Limb (tissue), 2 donors: ENCODE measurements around the gene B4GALNT3.

Experiments used
- DNase-seq, 2 donors: peaks; one replicate each; pipeline ENCODE4 v3.0.0-alpha.2; 2016; ENCODE audit errors: extremely low spot score in 2 of 2

Gene B4GALNT3

DNA sequence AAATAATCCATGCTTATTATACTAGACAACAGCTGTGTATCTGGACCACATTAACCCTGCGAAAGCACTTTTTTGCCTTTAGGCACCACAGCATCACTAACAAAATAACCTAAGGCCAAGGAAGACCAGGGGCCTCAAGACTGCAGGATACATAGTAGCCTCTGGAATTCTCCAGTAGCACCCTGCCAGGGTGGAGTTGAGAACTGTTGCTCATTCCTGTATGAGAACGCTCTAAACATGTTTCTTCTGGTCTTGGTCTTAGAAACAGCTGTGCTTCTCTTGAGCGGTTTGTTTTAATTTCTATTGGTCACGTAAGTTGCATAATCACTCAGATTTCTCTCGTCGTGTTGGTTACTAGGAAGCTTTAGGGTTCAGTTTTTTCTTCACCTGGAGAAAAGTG is 7.9 kb downstream of the B4GALNT3 start:
- no peak for DNase-seq

DNA sequence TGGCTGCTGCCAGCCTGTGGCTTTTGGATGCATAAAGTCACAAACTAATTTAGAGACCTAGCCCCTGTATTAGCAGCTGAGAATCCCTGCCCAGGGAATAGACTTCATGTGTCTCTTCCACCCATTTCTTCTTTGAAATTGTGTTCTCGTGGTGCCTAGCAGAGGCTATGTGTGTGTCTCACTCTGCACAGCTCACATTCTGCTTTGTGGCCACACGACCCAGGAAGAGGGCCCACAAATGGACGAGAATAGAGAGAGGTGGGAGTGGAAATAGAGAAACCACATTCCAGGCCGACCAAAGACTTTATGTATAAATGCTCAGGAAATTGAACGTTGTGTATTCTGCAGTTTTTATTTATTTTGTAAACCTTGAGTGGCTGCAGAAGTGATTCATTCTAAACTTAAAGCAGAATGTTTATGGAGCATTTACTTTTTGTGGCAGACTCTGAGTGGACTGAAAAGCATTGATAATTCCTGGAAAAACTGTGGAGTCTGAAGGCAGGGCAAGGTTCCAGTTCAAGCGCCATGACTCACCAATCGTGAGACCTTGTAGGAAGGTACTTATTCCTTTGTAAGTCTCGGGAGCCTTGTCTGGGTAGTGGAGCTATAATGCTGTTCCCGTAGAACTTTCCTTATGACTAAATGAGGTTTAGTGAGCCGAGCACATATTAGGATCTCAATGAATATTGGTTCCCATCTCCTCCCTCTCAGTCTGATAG is 9.1 kb downstream of the B4GALNT3 start:
- no peak for DNase-seq

DNA sequence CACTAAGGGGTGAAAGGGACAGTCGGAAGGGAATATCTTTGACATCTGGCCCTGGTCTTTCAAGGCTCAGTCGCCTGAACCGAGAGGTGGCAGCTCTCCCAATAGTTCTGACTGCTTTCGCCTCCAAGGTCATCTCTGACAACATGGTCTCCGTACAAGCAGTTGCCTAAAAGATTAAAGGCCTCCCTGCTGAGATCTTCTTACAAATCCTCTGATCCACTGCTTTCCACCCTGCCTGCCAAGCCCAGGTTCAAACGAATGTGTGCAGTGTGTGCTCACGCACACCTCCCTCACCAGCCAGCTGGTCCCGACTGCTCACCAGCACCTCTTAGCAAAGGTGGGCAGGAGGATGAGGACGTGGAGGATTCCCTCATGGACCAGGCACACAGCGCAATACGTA is 10.4 kb downstream of the B4GALNT3 start:
- DNase-seq = no peak

DNA sequence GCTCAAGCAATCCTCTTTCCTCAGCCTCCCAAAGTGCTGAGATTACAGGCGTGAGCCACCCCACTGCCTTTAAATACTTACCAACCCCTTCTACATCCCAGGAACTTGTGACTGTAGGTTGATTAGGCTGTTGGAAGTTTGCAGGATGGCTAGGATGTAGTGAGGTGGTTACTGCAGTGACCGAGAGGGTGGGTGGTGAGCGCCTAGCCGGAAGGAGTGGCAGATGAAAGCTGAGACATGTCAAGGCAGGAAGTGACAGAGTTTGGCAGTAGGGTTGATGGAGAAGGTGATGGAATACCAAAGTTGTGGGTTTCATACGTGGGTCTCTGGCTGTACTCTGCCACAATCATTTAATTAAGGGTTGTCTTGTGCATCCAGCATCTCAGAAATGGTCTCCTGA is 13.5 kb downstream of the B4GALNT3 start:
- no peak for DNase-seq

DNA sequence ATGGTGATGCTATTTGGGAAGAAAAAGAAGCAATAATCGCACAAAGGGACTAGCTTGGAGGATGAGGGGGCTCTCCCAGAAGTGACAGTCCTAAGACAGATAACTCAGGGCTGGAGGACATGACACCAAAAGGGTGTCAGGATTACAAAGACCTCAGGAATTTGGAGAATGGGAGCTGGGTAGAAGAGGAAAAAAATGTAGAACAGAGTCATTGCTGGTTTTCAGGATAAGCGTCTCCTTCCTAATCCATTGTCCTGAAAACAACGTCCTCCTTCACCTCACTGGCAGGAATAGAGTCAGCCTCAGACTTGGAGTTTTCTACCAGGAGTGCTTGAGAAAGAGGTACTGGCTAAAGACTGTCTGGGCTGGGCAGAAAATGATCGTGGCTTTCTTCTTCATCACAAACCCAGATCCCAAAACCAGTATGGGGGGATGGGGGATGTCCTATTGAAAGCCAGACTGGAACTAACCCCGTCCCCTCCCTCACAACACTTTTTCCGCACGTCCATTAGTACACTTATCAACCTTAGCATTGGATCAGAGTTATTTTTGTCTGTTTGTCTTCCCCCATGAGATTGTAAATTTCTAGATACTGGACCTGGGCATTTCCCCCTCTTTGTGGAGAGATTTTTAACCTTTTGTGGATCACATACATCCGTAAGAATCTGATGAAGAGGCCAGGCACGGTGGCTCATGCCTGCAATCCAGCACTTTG is 14.3 kb downstream of the B4GALNT3 start:
- no peak for DNase-seq

DNA sequence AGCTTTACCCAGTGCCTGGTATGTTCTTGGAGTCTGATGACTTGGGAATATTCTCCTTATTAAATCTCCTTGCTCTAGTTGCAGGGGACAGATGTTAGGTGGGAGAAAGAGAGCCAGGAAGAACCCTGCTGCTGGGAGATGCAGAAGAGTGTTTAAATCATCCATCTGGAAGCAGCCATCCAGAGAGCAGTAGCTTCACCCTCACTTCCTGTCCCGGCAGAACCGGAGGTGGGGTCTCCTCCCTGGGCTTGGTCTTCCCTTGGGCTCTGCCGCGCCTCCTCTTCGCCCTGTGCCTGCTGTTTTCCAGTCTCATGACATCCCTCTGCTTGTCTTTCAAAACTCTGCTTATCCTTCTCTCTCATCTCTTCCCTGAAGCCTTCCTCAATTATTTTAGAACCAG is 15.5 kb downstream of the B4GALNT3 start:
- DNase-seq = no peak

DNA sequence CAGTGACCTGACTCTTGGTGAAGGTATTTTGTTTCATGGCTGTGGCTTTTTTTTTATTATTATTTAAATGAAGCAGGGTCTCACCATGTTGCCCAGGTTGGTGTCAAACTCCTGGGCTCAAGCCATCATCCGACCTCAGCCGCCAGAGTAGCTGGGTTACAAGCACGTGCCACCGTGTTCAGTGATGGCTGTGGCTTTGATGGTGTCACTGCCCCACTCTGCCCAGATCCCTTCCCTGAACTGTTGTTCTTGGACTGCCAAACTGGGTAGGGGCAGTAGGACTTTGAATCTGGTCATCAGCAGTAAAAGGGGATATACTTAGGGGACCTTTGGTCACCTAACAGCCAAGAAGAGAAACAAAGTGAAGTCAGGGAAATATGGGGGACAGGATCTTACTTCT is 19.4 kb downstream of the B4GALNT3 start:
- DNase-seq = no peak

DNA sequence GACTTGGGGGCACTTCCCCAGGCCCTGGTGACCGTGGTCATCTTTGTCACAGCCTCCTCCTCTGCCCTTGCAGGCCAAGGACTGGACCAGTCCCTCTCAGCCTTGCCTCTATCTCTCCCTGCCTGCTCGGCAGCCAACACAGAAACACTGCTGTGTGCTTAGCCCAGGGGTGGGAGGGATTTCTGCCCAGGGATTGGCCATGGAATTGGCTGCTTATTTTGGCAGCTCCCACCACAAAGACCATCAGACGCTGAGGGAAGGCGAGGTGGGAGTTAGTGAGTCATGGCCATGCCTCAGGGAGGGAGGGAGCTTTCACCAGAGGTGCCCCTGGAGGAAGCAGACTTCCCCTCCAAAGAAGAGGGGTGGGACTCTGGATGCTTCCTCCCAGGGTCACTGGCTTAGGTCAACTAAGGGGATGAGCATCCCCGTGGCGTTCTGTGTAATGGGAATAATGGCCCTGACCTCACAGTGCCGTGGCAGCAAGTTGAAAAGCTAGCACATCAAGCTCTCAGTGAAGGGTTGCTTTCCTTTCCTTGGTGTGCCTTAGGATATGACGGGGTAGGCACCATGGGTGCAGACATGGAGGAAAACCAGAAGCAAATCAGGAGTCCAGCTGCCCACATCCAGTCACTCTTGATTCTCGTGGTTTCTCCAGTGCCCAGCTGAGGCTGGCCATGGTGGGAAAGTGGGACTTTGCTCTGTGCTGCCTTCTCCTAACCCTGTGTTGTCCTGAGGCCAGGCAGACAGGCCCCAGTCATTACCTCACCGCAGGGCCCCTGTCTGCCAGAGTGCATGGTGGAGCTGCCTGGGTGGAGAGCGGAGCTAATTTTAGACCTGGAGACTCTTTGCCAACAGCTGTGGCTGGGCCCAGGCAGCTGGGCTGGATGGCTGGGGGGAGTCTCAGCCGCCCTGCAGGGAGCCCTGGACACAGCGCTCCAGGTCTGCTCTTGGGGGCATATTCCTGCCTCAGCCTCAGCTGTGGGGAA is 21.4 kb downstream of the B4GALNT3 start:
- peak; percentile 68 to 79 for DNase-seq

DNA sequence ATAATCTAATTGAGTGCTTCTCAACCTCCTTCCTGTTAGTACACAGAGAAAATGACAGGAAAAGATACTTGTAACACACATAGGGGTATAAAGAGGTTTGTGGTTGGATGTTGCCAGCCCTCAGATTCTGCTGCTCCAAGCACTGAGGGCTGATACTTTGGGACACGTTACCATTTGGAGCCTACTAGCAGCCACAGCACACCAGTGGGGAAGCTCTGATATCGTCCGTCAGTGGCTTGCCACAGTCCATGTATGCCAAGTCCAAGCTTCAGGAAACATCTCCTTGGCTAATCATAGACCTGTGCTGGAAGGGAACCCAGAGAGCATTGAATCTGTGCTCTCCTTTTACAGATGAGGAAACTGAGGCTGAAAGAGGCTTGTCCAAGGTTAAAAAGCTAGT is 22.3 kb downstream of the B4GALNT3 start:
- DNase-seq = no peak

DNA sequence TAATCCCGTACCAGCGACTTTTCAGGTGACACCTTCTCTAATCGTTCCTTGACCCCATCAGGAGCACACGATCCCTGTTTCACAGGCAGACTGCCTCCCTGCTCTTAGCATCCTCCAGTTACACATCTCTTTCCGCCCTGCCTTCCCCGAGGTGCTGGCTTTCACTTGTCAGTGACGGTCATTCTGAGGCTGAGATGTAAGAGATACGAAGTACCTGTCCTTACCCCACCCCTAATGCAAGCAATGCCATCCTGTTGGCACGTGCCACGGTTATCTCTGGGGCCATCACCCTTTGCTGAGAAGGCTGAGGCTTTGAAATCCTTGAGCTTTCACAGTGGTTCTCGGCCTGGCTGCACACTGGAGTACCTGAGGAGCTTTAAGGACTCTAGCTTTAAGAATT is 24.4 kb downstream of the B4GALNT3 start:
- no peak for DNase-seq

DNA sequence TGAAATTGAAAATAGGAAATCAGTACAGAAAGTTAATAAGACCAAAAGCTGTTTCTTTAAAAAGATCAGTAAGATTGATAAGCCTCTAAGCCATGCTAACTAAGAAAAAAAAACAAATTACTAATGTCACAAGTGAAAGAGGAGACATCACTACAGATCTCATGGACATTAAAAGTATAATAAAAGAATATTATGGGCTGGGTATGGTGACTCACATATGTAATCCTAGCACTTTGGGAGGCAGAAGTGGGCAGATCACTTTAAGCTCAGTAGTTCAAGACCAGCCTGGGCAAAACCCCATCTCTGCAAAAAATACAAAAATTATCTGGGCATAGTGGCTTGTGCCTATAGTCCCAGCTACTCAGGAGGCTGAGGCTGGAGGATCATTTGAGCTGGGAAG is 30.5 kb downstream of the B4GALNT3 start:
- no peak for DNase-seq

DNA sequence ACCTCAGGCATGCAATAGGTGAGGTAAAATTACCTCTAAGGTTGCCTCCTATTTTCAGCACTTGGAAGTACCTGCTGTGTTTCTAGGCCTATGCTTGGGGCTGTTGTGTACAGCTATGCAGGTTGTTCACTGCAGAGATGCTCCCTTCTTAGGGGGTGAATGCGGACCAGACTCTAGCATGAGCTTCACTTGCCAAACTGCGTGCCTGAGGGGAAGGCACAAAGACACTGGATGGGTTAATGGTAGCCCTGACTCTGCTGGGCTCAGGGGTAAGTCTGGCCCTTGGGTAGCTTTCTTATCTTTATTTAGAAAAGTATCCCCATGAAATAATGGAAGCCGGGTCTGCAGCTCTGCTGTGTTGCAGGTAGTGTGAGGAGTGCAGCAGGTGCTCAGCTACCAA is 35.7 kb downstream of the B4GALNT3 start:
- no peak for DNase-seq

DNA sequence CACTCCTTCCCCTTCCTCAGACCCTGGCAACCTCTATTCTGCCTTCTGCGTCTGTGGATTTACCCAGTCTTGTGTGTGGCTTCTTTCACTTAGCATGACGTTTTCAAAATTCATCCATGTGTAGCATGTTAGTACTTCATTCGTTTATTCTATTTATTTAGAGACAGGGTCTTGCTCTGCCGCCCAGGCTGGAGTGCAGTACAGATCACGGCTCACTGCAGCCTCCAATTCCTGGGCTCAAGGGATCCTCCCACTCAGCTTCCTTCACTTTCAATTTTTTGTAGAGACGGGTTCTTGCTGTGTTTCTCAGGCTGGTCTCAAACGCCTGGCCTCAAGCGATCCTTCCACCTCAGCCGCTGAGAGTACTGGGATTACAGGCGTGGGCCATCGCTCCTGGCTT is 37.0 kb downstream of the B4GALNT3 start:
- no peak for DNase-seq

DNA sequence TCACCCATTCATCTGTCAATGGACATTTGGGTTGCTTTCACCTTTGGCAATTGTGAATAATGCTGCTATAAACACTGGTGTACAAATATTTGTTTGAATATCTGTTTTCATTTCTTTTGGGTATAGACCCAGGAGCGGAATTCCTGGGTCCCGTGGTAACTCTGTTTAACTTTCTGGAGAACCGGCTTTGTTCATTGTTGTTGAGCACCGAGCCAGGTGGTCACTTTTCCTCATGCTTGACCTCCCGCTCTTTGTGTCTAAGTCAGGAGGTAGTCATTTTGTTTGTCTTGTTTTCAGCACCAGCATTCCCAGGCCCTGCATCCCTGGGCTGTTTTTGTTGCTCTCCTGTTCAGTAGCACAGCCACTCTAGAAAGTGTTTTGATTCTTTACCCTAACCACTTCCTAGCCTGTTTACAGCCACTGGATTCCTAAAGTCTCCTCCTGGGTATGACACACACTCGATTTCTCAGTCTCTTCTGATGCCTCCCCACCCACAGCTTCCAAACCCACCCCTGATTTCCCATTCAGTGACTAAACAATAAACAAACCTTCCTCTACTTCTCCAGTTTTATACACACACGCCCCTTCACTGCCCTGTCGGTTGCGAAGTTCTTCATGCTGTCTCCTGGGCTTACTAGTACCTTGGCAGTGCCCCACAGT is 37.9 kb downstream of the B4GALNT3 start:
- DNase-seq = no peak

DNA sequence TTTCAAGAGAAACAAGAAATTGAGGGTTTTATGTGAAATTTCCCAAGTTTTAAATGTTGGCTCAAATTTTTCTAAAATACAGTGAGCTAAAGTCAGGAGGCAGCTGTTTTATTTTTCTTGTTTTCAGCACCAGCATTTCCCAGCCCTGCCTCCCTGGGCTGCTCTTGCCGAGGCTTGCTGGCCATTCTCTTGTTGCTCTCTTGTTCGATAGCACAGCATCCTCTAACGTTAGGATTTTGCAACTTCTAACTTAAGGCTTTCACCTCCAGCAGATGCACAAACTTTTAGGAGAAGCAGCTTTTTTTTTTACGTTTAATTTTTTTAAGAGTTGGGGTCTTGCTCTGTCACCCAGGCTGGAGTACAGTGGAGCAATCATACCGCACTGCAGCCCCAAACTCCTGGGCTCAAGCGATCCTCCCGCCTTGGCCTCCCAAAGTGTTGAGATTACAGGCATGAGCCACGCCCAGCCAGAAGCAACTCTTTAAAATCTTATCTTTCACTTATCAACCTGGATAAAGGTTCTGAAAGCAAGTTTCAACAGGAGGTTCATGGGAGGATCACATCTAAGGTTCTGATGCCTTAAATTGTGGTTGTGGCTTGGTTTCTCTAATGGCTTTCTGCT is 40.2 kb downstream of the B4GALNT3 start:
- no peak for DNase-seq

DNA sequence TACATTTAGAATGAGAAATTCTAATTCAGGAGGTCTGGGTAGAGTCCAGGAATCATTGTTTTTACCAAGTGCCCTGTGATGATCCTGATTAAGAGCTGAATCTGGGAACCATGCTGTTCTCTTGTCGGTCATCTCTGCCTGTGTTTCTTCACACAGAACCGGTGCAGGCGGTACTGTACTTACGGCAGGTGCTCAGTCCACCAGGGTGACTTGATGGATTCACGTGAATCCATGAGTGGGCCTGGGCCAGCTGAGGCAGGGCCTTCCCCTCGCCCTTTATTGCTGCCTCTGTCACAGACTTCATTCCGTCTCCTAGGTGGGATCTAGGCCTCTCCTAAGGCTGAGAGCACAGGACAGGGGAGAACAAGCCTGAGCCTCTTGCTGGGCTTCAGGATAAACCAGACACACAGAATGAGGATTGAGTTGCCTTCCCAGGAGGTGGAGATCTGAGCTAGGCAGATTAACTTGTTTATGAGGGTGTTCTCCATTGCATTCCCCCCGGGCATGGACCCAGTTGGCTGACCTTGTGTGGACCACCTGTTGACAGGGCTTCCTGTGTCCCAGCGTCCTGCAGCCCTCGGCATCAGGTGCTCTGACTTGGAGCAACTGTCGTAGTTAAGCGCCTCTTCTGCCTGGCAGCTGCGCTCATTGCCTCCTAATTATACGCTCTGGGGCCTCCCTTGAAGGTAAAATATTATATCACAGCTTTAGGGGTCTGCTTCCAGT is 42.1 kb downstream of the B4GALNT3 start:
- peak in 1 of 2 donors; percentile 55 for DNase-seq

DNA sequence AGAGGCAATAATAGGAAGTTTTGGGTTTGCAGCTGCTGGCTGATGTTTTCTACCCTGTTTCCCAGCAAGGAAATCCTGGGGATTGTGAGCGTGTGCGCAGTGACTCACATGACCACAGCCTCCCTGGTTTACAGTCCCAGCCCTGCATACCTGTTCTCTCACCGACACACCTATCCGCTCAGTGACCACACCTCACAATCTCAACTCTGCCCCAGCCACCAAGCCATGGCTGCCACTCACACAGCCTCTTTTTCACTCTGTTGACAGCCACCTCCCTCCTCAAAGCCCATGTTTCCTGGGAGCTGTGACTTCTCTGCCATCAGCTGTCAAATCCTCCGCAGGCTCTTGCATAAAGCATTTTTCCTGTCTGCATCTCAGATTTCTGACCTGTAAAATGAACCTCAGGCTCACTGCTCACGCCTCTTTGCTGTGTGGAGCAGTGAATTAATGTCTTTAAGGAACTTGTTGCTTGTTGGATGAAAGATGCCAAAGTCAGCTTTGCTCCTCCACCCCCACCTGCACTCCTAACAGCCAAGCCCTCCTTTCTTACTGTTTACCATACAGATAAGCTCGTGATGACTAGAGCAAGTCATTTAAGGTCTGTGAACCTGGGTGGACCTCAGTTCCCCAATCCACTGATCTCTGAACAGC is 43.5 kb downstream of the B4GALNT3 start:
- DNase-seq = no peak

DNA sequence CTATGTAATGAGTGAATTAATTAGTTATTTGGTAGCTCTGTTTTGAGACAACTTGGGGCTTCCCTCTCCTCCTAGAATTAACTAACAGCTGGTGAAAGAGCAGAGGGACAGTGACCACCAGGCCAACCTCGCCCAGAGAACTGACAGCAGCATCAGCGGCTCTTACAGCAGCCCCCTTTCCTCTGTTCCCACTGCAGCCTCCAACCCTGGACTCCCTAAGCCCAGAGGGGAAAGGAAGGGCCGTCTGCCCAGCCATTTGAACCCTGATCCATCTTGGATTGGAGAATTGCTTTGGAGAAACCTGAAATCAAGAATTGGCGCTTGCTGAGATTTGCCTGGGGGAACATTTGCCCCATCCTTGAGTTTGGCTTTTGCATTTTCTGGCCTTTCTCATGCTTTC is 45.5 kb downstream of the B4GALNT3 start:
- no peak for DNase-seq

DNA sequence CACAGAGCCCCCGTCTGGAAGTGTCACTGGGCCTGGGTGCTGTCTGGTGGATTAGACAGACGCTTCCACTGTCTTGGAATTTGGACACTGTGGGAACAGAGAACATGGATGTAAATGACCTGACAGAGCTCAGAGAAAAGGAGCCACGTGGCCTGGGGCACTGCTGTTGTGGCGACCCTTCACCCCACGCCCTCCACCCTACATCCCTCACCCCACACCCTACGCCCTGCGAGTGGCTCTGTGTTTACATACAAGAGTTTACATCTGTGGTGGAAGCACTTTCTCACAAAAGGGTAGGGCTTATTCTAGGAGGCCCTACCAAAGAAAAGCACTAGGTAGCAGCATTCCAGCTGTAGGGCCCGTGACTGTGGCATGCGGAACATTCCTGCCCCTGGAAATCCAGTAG is 47.7 kb downstream of the B4GALNT3 start:
- no peak for DNase-seq

DNA sequence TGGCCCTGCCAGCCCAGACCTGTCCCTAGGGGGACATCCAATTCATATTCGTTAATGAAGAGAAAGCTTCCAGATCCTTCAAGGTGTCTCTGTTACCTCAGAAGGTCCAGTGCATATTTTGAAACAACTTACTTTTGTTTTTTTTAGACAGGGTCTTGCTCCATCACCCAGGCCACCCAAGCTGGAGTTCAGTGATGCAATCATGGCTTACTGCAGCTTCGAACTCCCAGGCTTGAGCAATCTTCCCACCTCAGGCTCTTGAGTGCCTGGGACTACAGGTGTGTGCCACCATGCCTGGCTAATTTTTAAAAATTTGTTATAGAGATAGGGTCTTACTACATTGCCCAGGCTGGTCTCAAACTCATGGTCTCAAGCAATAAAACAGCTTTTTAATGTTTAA is 48.4 kb downstream of the B4GALNT3 start:
- DNase-seq = no peak
